CD14-positive monocyte (primary cell): ENCODE data around the gene TMEM184A. TPM values are rescaled to one million over a fixed set of nuclear protein-coding genes. Genes with fewer than 3 reads are reported as not detected.

ENCODE experiments used
- DNase-seq, 3 donors: peaks; one replicate each; pipeline ENCODE4 v3.0.0-alpha.2; 2011 to 2022
- H2AFZ ChIP-seq: 2 replicates; pipeline ENCODE4 v1.6.0; 2012; ENCODE audit warnings: mild to moderate bottlenecking, low read depth, low read length, inconsistent platforms; ENCODE audit not compliant: insufficient read depth, poor library complexity, severe bottlenecking
- H3K27ac ChIP-seq, 2 donors: 1 replicate in 1 of 2; 2 replicates in 1 of 2; pipeline ENCODE4 v1.5.1; 2012 to 2013; ENCODE audit warnings: low read length in 2 of 2, control low read depth in 1 of 2, inconsistent platforms in 1 of 2, low read depth in 1 of 2, mild to moderate bottlenecking in 1 of 2
- H3K27me3 ChIP-seq, 2 donors: one replicate each; pipeline versions ENCODE4 v1.6.0 to v1.6.1; 2011 to 2013; ENCODE audit warnings: low read length in 2 of 2; ENCODE audit not compliant: control insufficient read depth in 2 of 2, insufficient read depth in 2 of 2
- H3K36me3 ChIP-seq, 2 donors: replicated peaks in 1 of 2; 1 replicate in 1 of 2; 2 replicates in 1 of 2; pipeline versions ENCODE4 v1.5.1 to v1.6.1; 2012 to 2013; ENCODE audit warnings: low read length in 2 of 2, control low read depth in 1 of 2, inconsistent platforms in 1 of 2, mild to moderate bottlenecking in 1 of 2; ENCODE audit not compliant: insufficient read depth in 2 of 2, control insufficient read depth in 1 of 2
- H3K4me1 ChIP-seq, 2 donors: 1 replicate in 1 of 2; 2 replicates in 1 of 2; pipeline versions ENCODE4 v1.5.1 to v1.6.1; 2012 to 2013; ENCODE audit warnings: low read length in 2 of 2, control low read depth in 1 of 2, inconsistent platforms in 1 of 2, mild to moderate bottlenecking in 1 of 2, moderate library complexity in 1 of 2; ENCODE audit not compliant: insufficient read depth in 2 of 2, control insufficient read depth in 1 of 2
- H3K4me2 ChIP-seq: replicated peaks from 2 replicates; pipeline ENCODE3; 2012; ENCODE audit warnings: low read length, moderate library complexity, mild to moderate bottlenecking; ENCODE audit not compliant: poor library complexity, severe bottlenecking; ENCODE audit errors: extremely low read depth
- H3K4me3 ChIP-seq, 3 experiments: fragments of 200-600 bp in 1 of 3; sonication (generic) in 1 of 3; replicated peaks in 1 of 3; 1 replicate in 2 of 3; 2 replicates in 1 of 3; pipeline ENCODE4 v1.5.1; 2011 to 2013; ENCODE audit warnings: low read length in 3 of 3, mild to moderate bottlenecking in 3 of 3, control low read depth in 2 of 3, low read depth in 2 of 3, inconsistent platforms in 1 of 3, moderate library complexity in 1 of 3
- H3K79me2 ChIP-seq: 2 replicates; pipeline ENCODE4 v1.6.0; 2012; ENCODE audit warnings: mild to moderate bottlenecking, control low read depth, inconsistent platforms, low read length, moderate library complexity; ENCODE audit not compliant: insufficient read depth
- H3K9ac ChIP-seq: 2 replicates; pipeline ENCODE4 v1.6.0; 2017; ENCODE audit warnings: low read length, mild to moderate bottlenecking; ENCODE audit not compliant: insufficient read depth, poor library complexity, severe bottlenecking
- H3K9me3 ChIP-seq, 2 donors: replicated peaks in 1 of 2; 1 replicate in 1 of 2; 2 replicates in 1 of 2; pipeline versions ENCODE4 v1.5.1 to v1.6.1; 2012 to 2013; ENCODE audit warnings: low read length in 2 of 2, control low read depth in 1 of 2; ENCODE audit not compliant: control insufficient read depth in 1 of 2, insufficient read depth in 1 of 2
- H4K20me1 ChIP-seq: 2 replicates; pipeline ENCODE4 v1.6.0; 2012; ENCODE audit warnings: mild to moderate bottlenecking, low read length, control low read depth, moderate library complexity; ENCODE audit not compliant: insufficient read depth
- H3K27ac Mint-ChIP-seq, 7 donors: one replicate each; pipeline ENCODE4 v1.8.0; 2020; ENCODE audit warnings: mild to moderate bottlenecking in 7 of 7, mixed read lengths in 7 of 7, moderate library complexity in 6 of 7, inconsistent platforms in 2 of 7
- H3K27me3 Mint-ChIP-seq, 3 donors: one replicate each; pipeline ENCODE4 v1.8.0; 2021 to 2022; ENCODE audit warnings: low read depth in 3 of 3, mild to moderate bottlenecking in 3 of 3, mixed read lengths in 3 of 3, moderate library complexity in 3 of 3, inconsistent platforms in 1 of 3
- H3K36me3 Mint-ChIP-seq, 2 donors: one replicate each; pipeline ENCODE4 v1.8.0; 2020; ENCODE audit warnings: mixed read lengths in 2 of 2, inconsistent platforms in 1 of 2, mild to moderate bottlenecking in 1 of 2
- H3K4me1 Mint-ChIP-seq: one replicate; pipeline ENCODE4 v1.8.0; 2020; ENCODE audit warnings: mild to moderate bottlenecking, mixed read lengths
- H3K4me3 Mint-ChIP-seq, 2 donors: one replicate each; pipeline ENCODE4 v1.8.0; 2020; ENCODE audit warnings: mild to moderate bottlenecking in 2 of 2, mixed read lengths in 2 of 2, moderate library complexity in 1 of 2
- H3K9me3 Mint-ChIP-seq, 7 donors: one replicate each; pipeline ENCODE4 v1.8.0; 2020 to 2022; ENCODE audit warnings: mixed read lengths in 7 of 7, mild to moderate bottlenecking in 6 of 7, moderate library complexity in 6 of 7, inconsistent platforms in 2 of 7
- CTCF ChIP-seq: fragments of 200-600 bp; IDR thresholded peaks from one replicate; pipeline ENCODE4 v1.8.0; 2022; ENCODE audit warnings: antibody characterized with exemption, mild to moderate bottlenecking
- WGBS: methylation state at CpG from one replicate; pipeline ENCODE4 v1.1.5; 2013; ENCODE audit warnings: missing lambda C conversion rate; ENCODE audit not compliant: insufficient coverage; 5-methylcytosine and 5-hydroxymethylcytosine counted together
- intact Hi-C, 2 donors: fragments of 100-400 bp; cut with micrococcal nuclease; formaldehyde crosslinking; loops; one replicate each; pipeline versions ENCODE4 v1.15.0 to v1.15.1; 2023
- polyA plus RNA-seq, 3 donors: library from polyadenylated mRNA; depleted of rRNA in 1 of 3; unstranded in 2 of 3; stranded (reverse) in 1 of 3; fragments of 300-500 nt in 2 of 3; fragments of >200 nt in 1 of 3; fragmentation: Illumina TruSeq in 2 of 3; gene quantifications; 1 replicate in 2 of 3; 2 replicates in 1 of 3; pipeline ENCODE4 v1.2.3, GENCODE V29; 2012 to 2021

The TMEM184A gene
- polyA plus RNA-seq, 3 donors: not detected

- Histone ChIP-seq H3K27ac (no peak overlapping the region), H2AFZ (no peak overlapping the region), H3K9ac (no peak overlapping the region), H3K4me2 (no peak overlapping the region), H3K27me3 (no peaks in the 10 kb centered on the region), H4K20me1 (no peaks in the 10 kb centered on the region), H3K4me3 (no peak overlapping the region), H3K79me2 (no peaks in the 10 kb centered on the region), H3K36me3 (no peaks in the 10 kb centered on the region), H3K9me3 (no peaks in the 10 kb centered on the region), H3K4me1 (peaks cover 6 to 17% of the 10 kb centered on the region in 2 donors)
- 65% methylated on average over 13 of the region's 13 CpGs for WGBS
- H3K4me3 Mint-ChIP-seq: no peak overlapping the region
- intact Hi-C loops: no loop called here
- no peaks in the 10 kb centered on the region for H3K36me3 Mint-ChIP-seq
- peaks cover 0 to 3% (median 0%) of the 10 kb centered on the region in 3 donors for H3K27me3 Mint-ChIP-seq
- peaks cover 16% of the 10 kb centered on the region for H3K4me1 Mint-ChIP-seq
- H3K27ac Mint-ChIP-seq: no peak overlapping the region
- DNase-seq: no peak
- TF ChIP-seq CTCF: no peak
- H3K9me3 Mint-ChIP-seq: peaks cover 0 to 21% (median 7%) of the 10 kb centered on the region in 7 donors
Observed at GRCh38 chr7:1523208-1523607, 32.8 kb downstream of the TMEM184A start.

DNA sequence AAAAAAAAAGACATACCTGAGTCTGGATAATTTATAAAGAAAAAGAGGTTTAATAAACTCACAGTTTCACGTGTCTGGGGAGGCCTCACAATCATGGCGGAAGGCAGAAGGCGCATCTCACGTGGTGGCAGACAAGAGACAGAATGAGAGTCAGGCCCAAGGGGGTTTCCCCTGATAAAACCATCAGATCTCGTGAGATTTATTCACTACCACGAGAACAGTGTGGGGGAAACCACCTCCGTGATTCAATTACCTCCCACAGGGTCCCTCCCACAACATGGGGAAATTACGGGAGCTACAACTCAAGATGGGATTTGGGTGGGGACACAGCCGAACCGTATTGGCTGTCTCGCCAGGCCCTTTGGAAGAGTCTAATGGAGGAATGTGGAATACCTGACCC is 34.5 kb downstream of the TMEM184A start:
- Mint-ChIP-seq H3K27ac (no peak overlapping the region), H3K4me1 (peaks cover 6% of the 10 kb centered on the region), H3K27me3 (peaks cover 0 to 3% (median 0%) of the 10 kb centered on the region in 3 donors), H3K36me3 (no peaks in the 10 kb centered on the region), H3K9me3 (peaks cover 0 to 21% (median 9%) of the 10 kb centered on the region in 7 donors), H3K4me3 (no peak overlapping the region)
- intact Hi-C loops: no loop called here
- Histone ChIP-seq H3K79me2 (no peaks in the 10 kb centered on the region), H3K27me3 (no peaks in the 10 kb centered on the region), H2AFZ (no peak overlapping the region), H3K27ac (no peak overlapping the region), H3K4me1 (peaks cover 3 to 6% of the 10 kb centered on the region in 2 donors), H4K20me1 (no peaks in the 10 kb centered on the region), H3K9me3 (no peaks in the 10 kb centered on the region), H3K9ac (no peak overlapping the region), H3K4me3 (no peak overlapping the region), H3K4me2 (no peak overlapping the region), H3K36me3 (no peaks in the 10 kb centered on the region)
- TF ChIP-seq CTCF: no peak
- DNase-seq: no peak
- 100% methylated on average over 3 of the region's 11 CpGs for WGBS
